ENCODE results near the gene UFC1. TPM values are rescaled to one million over a fixed set of nuclear protein-coding genes. Genes with fewer than 3 reads are reported as not detected.

UFC1 gene
- 100 to 1,000 TPM in 1 of 4 donors, 10 to 100 TPM in 3; 41.8 to 109 (median 65.4) TPM for total RNA-seq

DNA sequence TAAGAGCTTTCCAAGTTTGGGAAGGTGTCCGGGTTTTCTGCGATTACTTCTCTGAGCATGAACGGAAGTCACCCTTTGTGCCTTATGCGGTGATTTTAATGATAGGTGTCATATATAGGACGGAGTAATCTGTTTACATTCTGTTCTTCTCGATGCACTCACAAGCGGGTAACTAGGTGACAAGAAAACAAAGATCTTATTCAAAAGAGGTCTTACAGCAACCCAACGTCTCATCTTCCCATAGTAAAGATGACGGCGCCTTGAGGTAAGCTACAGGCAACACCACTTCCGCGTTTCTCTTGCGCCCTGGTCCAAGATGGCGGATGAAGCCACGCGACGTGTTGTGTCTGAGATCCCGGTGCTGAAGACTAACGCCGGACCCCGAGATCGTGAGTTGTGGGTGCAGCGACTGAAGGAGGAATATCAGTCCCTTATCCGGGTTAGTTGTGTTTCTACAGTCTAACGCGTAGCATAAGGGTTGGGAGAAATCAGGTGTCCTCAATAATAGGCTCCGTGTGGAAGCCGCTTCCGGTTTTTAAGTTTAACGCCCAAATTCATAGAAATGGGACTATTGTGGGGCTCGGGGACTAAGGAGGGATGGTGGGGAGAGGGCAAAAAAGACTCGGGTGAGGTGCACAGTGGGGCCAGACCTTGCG, at the start of gene UFC1:
UFC1 (plus strand) TSS at position 297 of the 656 bp plus-strand sequence; CDS start at position 317, 20 bp downstream.
- TF ChIP-seq, protein P1, sequence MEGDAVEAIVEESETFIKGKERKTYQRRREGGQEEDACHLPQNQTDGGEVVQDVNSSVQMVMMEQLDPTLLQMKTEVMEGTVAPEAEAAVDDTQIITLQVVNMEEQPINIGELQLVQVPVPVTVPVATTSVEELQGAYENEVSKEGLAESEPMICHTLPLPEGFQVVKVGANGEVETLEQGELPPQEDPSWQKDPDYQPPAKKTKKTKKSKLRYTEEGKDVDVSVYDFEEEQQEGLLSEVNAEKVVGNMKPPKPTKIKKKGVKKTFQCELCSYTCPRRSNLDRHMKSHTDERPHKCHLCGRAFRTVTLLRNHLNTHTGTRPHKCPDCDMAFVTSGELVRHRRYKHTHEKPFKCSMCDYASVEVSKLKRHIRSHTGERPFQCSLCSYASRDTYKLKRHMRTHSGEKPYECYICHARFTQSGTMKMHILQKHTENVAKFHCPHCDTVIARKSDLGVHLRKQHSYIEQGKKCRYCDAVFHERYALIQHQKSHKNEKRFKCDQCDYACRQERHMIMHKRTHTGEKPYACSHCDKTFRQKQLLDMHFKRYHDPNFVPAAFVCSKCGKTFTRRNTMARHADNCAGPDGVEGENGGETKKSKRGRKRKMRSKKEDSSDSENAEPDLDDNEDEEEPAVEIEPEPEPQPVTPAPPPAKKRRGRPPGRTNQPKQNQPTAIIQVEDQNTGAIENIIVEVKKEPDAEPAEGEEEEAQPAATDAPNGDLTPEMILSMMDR (IDR thresholded peaks at IDR 0.05; ENCODE audit: low read depth): no peak

DNA sequence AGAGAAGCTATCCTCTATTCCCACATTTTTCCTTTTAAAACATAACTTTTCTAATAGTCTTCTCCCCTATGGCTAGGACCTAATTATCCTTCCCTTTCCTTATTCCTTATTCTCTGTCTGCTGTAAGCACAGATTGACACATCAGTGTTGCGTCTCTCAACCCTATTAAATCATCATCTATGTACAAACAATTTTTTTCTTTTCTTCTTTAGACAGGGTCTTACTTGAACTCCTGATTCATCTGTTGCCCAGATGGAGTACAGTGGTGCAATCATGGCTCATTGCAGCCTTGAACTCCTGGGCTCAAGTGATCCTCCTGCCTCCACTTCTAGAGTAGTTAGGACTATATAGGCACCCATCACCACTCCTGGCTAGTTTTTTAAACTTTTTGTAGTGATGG, 47.3 kb upstream of the UFC1 start:
- TF ChIP-seq, protein P1 (IDR thresholded peaks at IDR 0.05; ENCODE audit: low read depth): no peak

DNA sequence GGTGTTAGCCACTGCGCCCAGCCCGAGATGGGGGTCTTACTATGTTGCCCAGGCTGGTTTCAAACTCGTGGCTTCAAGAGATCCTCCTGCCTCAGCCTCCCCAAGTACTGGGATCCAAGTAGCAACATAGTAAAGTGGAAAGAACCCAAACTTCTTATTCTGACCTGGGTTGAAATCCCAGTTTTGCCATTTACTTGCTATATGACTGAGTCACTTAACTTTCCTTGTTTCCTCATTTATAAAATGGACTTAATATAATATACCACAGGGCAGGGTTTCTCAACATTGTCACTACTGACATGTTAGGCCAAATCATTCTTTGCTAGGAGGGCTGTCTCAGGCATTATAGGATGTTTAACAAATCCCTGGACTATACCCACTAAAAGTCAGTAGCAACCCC, 42.7 kb upstream of the UFC1 start:
- TF ChIP-seq, protein P1 (IDR thresholded peaks at IDR 0.05; ENCODE audit: low read depth): no peak

DNA sequence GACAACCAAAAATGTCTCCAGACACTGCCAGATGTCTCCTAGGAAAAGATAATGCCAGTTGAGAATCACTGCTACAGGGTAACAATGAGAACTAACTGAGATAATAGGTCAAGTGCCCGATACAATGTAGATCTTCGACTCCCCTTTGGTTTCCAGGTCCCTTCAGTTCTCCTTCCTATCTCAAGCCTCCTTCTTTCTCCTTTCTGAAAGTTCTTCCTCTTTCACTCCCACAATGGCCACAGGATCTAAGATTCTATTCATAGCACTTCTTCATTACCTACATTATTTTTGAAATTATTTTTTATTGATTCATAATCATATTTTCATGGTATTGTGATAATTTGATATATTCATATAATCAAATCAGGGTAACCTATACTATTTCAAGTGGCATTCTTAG, 42.3 kb upstream of the UFC1 start:
- TF ChIP-seq, protein P1 (IDR thresholded peaks at IDR 0.05; ENCODE audit: low read depth): no peak

DNA sequence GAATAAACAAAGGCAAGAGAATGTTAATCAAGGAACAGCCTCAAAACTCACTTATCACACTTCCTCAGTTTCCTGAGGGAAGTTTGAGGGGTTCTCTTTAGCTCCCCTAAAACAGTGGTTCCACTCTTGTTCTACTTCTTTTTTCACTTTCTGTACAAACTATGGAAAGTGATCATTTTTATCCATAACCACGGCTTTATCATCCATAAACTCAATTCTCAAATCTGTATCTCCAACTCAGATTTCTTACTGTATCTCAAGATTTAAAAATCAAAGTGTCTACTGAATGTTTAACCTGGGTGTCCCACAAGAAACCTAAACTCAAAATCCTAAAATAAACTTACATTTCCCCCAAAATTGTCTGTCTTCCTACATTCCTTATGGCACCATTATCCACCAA, 39.9 kb upstream of the UFC1 start:
- TF ChIP-seq, protein P1 (IDR thresholded peaks at IDR 0.05; ENCODE audit: low read depth): no peak

DNA sequence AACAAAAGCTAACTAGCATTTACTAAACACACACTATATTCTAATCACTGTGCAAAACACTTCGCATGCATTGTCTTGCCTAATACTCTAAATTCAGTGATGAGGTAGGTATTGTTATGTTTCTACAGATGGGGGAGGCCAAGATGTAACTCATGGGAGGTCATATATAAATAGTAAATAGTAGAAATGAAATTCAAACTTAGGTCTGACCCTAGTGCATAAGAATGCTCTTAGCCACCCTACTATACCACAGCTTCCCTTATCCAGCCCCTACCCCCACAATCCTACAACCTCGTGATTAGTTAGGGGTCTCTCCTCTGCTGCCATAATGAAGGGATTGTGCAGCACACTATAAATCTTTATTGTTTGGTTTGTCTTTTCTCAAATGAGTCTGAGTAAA, 39.2 kb upstream of the UFC1 start:
- TF ChIP-seq, protein P1 (IDR thresholded peaks at IDR 0.05; ENCODE audit: low read depth): no peak

DNA sequence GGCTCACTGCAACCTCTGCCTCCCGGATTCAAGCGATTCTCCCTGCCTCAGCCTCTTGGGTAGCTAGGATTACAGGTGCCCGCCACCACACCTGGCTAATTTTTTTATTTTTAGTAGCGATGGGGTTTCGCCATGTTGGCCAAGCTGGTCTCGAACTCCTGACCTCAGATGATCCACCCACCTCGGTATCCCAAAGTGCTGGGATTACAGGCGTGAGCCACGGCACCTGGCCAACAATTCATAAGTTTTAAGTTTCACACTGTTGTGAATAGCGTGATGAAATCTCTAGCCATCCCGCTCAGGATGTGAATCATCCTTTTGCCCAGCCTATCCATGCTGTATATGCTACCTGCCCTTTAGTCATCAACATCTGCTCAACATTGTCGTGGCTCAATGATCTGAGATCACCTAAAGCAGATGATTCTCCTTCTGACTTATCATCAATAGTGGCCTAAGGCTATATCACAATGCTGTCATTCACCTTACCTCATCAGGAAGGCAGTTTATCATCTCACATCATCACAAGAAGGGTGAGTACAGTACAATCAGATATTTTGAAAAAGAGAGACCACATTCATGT, 38.6 kb upstream of the UFC1 start:
- TF ChIP-seq, protein P1 (IDR thresholded peaks at IDR 0.05; ENCODE audit: low read depth): no peak
